ENCODE measurements around the gene RBMS3. TPM values are rescaled to one million over a fixed set of nuclear protein-coding genes. Genes with fewer than 3 reads are reported as not detected.

Gene RBMS3
- total RNA-seq, 1 experiment from 2014 or later, result 7.4 TPM

DNA sequence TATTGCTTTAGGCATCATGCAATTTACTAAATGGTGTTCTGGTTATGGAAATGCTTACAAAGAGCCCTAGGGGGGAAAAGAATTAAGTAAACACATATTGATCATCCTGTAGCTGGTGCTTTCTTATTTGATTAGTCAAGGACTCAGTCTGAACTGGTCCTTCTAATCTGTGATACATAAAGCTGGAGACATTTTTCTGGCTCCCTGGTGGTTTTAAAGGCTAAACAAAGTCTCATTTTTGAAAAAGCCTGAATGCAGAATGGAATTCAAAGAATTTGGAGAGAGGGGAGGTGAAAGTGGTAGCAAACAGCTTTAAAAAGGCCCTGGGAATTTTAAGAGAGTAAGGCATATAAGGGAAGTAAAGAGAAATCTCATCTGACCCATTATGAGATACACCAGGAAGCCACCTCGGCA, 149.7 kb downstream of the RBMS3 start:
- no peak overlapping the region for H3K27ac Mint-ChIP-seq (ENCODE audit: unreplicated experiment)
- no peaks in the 10 kb centered on the region for H3K36me3 Mint-ChIP-seq (ENCODE audit: insufficient read depth, unreplicated experiment)

DNA sequence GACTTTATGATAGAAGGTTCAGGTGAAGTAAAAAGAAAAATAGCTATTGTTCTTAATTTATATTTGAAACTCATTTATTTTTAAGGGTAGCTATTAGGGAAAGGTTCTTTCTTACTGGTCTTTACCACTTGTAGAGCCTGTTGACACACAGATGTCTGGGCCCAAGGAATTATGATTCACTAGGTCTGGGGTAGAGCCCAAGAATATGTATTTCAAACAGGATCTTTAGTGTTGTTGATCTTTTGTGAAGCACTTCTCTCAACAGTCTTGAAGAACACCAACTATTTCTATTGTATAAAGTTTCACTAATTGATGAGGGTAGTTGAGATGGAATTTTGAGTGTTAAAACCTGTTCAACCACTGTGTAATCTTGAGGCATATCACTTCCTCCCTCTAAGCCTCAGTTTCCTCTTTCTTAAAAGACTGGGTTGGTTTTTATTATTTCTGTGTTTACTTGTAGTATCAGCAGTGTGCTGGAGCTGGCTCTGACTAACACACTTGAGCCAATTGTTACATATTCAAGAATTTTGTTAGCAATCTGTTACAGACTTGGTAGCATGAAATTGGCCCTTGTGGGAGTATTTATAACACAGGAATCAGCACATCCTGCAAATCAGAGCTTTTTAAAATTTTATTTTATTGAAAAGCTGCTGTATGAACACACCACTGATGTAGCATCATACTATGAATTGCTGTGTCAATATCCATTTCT, 155.9 kb downstream of the RBMS3 start:
- CTCF ChIA-PET, result no interaction called here
- H3K36me3 ChIP-seq (ENCODE audit: control insufficient read depth, insufficient read depth, low read length), result no peaks in the 10 kb centered on the region
- no peak overlapping the region for H3K4me3 ChIP-seq (ENCODE audit: low read depth, low read length)
- TF ChIP-seq, protein P1, sequence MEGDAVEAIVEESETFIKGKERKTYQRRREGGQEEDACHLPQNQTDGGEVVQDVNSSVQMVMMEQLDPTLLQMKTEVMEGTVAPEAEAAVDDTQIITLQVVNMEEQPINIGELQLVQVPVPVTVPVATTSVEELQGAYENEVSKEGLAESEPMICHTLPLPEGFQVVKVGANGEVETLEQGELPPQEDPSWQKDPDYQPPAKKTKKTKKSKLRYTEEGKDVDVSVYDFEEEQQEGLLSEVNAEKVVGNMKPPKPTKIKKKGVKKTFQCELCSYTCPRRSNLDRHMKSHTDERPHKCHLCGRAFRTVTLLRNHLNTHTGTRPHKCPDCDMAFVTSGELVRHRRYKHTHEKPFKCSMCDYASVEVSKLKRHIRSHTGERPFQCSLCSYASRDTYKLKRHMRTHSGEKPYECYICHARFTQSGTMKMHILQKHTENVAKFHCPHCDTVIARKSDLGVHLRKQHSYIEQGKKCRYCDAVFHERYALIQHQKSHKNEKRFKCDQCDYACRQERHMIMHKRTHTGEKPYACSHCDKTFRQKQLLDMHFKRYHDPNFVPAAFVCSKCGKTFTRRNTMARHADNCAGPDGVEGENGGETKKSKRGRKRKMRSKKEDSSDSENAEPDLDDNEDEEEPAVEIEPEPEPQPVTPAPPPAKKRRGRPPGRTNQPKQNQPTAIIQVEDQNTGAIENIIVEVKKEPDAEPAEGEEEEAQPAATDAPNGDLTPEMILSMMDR (IDR thresholded peaks at IDR 0.05; ENCODE audit: insufficient read depth in 1 of 2, low read depth in 1 of 2, low read length in 1 of 2, severe bottlenecking in 1 of 2, unreplicated experiment in 1 of 2), result no peak
- intact Hi-C loops (cut with micrococcal nuclease; ENCODE audit: unreplicated experiment), result no loop called here
- no peak overlapping the region for H3K4me3 Mint-ChIP-seq (ENCODE audit: unreplicated experiment)
- no peak for DNase-seq
- POLR2A ChIA-PET, result no interaction called here
- H3K36me3 Mint-ChIP-seq (ENCODE audit: insufficient read depth, unreplicated experiment), result no peaks in the 10 kb centered on the region
- no peak overlapping the region for H3K27ac Mint-ChIP-seq (ENCODE audit: unreplicated experiment)
- no peaks in the 10 kb centered on the region for H3K27me3 ChIP-seq (replicated peaks; ENCODE audit: control insufficient read depth, insufficient read depth, low read length)
- peaks cover 9% of the 10 kb centered on the region for H3K9me3 Mint-ChIP-seq (ENCODE audit: unreplicated experiment)
- peaks cover 3% of the 10 kb centered on the region for H3K27me3 Mint-ChIP-seq (ENCODE audit: insufficient read depth, unreplicated experiment)
- peaks cover 7% of the 10 kb centered on the region for H3K4me1 Mint-ChIP-seq (ENCODE audit: low read depth, unreplicated experiment)
- no peaks in the 10 kb centered on the region; the same call in 1 of the 2 replicates for H3K9me3 ChIP-seq
- no TSS peak for BruUV-seq (replicated peaks)
- no peaks in the 10 kb centered on the region for H3K4me1 ChIP-seq

More for the DNA sequence above, 149.7 kb downstream of the RBMS3 start:
- Histone ChIP-seq H3K27me3 (replicated peaks; ENCODE audit: control insufficient read depth, insufficient read depth, low read length) (no peaks in the 10 kb centered on the region), H3K4me3 (ENCODE audit: low read depth, low read length) (no peak overlapping the region), H3K36me3 (ENCODE audit: control insufficient read depth, insufficient read depth, low read length) (no peaks in the 10 kb centered on the region), H3K4me1 (no peaks in the 10 kb centered on the region), H3K9me3 (no peaks in the 10 kb centered on the region)
- H3K27me3 Mint-ChIP-seq (ENCODE audit: insufficient read depth, unreplicated experiment), result peaks cover 3% of the 10 kb centered on the region
- DNase-seq, result no peak
- H3K4me1 Mint-ChIP-seq (ENCODE audit: low read depth, unreplicated experiment), result no peaks in the 10 kb centered on the region
- TF ChIP-seq, protein P1 (IDR thresholded peaks at IDR 0.05; ENCODE audit: insufficient read depth in 1 of 2, low read depth in 1 of 2, low read length in 1 of 2, severe bottlenecking in 1 of 2, unreplicated experiment in 1 of 2), result no peak
- no TSS peak for BruUV-seq (replicated peaks)
- no peak overlapping the region for H3K4me3 Mint-ChIP-seq (ENCODE audit: unreplicated experiment)
- intact Hi-C loops (cut with micrococcal nuclease; ENCODE audit: unreplicated experiment), result no loop called here
- POLR2A ChIA-PET, result no interaction called here
- CTCF ChIA-PET, result no interaction called here
- no peaks in the 10 kb centered on the region for H3K9me3 Mint-ChIP-seq (ENCODE audit: unreplicated experiment)

DNA sequence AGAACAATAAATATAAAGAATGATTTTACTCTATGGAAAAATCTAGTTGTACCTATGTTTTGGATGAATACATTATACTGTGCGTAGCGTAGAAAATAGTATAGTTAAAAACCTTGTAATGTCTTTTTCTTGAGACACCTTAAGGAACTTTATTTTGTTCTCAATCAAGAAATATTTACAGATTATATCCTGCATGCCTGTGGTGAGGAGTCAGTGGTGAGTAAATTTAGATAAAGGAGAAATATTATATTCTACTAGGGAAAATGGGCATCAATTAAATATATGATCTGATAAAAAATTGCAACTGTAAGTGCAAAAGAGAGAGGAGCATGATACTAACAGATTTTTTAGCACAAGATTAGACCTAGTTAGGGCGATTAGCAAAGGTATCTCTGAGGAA, 157.7 kb downstream of the RBMS3 start:
- BruUV-seq (replicated peaks), result no TSS peak
- CTCF ChIA-PET, result no interaction called here
- no peak overlapping the region for H3K4me3 Mint-ChIP-seq (ENCODE audit: unreplicated experiment)

More for the DNA sequence above, 157.7 kb downstream of the RBMS3 start:
- H3K27me3 ChIP-seq (replicated peaks; ENCODE audit: control insufficient read depth, insufficient read depth, low read length), result no peaks in the 10 kb centered on the region
- no peaks in the 10 kb centered on the region for H3K4me1 ChIP-seq
- H3K27me3 Mint-ChIP-seq (ENCODE audit: insufficient read depth, unreplicated experiment), result peaks cover 3% of the 10 kb centered on the region
- intact Hi-C loops (cut with micrococcal nuclease; ENCODE audit: unreplicated experiment), result no loop called here
- H3K36me3 ChIP-seq (ENCODE audit: control insufficient read depth, insufficient read depth, low read length), result no peaks in the 10 kb centered on the region
- peaks cover 7% of the 10 kb centered on the region for H3K4me1 Mint-ChIP-seq (ENCODE audit: low read depth, unreplicated experiment)
- no peak overlapping the region for H3K4me3 ChIP-seq (ENCODE audit: low read depth, low read length)
- no peak for DNase-seq
- H3K36me3 Mint-ChIP-seq (ENCODE audit: insufficient read depth, unreplicated experiment), result no peaks in the 10 kb centered on the region
- TF ChIP-seq, protein P1 (IDR thresholded peaks at IDR 0.05; ENCODE audit: insufficient read depth in 1 of 2, low read depth in 1 of 2, low read length in 1 of 2, severe bottlenecking in 1 of 2, unreplicated experiment in 1 of 2), result no peak
- H3K9me3 Mint-ChIP-seq (ENCODE audit: unreplicated experiment), result peaks cover 9% of the 10 kb centered on the region
- POLR2A ChIA-PET, result interaction anchor here (0.8 kb wide), 1 partner anchor 17 kb away, joined by 9 read pairs; no protein-coding TSS in a partner anchor
- no peak overlapping the region for H3K27ac Mint-ChIP-seq (ENCODE audit: unreplicated experiment)
- no peaks in the 10 kb centered on the region; the same call in 1 of the 2 replicates for H3K9me3 ChIP-seq

All from Caco-2 (cell line).